Upper lobe of left lung (tissue), 4 donors: ENCODE measurements around the gene NLGN2.

ENCODE experiments used
- CTCF ChIP-seq, 6 experiments: fragments of 450-650 bp in 4 of 6; fragments of 200-600 bp in 2 of 6; sonication (generic) in 2 of 6; IDR thresholded peaks; one replicate each; pipeline ENCODE4 v1.5.1; 2016 to 2019; ENCODE audit warnings: antibody characterized with exemption in 6 of 6
- EP300 ChIP-seq, 4 donors: sonication (generic); formaldehyde crosslinking; IDR thresholded peaks; one replicate each; pipeline ENCODE4 v1.5.1; 2017; ENCODE audit warnings: antibody characterized with exemption in 4 of 4, control low read depth in 2 of 4
- POLR2AphosphoS5 ChIP-seq, 2 donors: sonication (generic); formaldehyde crosslinking; IDR thresholded peaks; one replicate each; pipeline ENCODE4 v1.5.1; 2017; ENCODE audit warnings: antibody characterized with exemption in 2 of 2

GRCh38 chr17:7407082-7407481, 563 bp upstream of the NLGN2 start:
- TF ChIP-seq CTCF (IDR thresholded peaks at IDR 0.05) (no peak), POLR2AphosphoS5 (IDR thresholded peaks at IDR 0.05) (no peak), EP300 (IDR thresholded peaks at IDR 0.05) (no peak)
